Measurements from ENCODE around the gene FGFR3.

The FGFR3 gene

DNA sequence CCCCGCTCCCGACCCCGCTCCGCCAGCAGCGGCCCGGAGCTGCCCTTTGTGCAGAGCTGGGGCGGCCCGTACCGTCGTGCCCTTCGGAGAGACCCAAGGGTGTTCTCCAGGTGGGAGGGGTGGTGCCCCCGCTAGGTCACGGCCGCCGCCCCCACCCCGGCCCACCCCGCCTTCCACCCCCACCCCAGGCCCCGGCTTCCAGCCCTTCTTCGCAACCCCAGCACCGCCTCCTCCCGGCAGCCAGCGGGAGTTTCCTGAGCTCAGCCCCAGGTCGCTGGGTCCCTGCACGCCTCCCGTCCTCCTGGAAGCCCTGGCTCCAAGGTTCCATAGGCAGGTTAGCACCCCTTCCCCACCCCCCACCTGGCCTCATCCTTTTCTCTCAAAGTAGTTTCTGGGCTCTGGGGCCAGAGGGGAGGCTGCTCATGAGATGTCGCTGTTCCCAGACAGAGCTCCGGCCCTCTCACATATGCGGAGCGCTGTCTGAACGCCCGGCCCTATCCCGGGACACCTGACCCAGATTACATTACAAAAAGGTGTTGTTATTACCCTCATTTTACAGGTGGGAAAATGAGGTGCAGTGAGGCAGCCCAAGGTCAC is 25.2 kb upstream of the FGFR3 start:
- Histone ChIP-seq H2BK5ac (ENCODE audit: low read depth, low read length, poor library complexity, severe bottlenecking) (no peak overlapping the region), H2BK120ac (ENCODE audit: low read depth, low read length) (peak overlapping the region; percentile 59), H3K4me3 (ENCODE audit: insufficient read depth in 1 of 2, low read depth in 1 of 2, low read length in 2 of 2) (peak overlapping the region in 1 of 2 experiments; percentile 52), H3K14ac (ENCODE audit: low read length in 2 of 2) (no peak overlapping the region), H2BK15ac (ENCODE audit: low read depth, poor library complexity, severe bottlenecking) (no peak overlapping the region), H3K79me1 (replicated peaks; ENCODE audit: low read length, poor library complexity, severe bottlenecking) (no peaks in the 10 kb centered on the region), H3K27me3 (ENCODE audit: control insufficient read depth in 1 of 2, insufficient read depth in 1 of 2, low read length in 2 of 2) (peaks cover 3 to 55% of the 10 kb centered on the region in 2 experiments), H2AFZ (ENCODE audit: low read depth, low read length) (no peak overlapping the region), H2AK5ac (ENCODE audit: low read length, severe bottlenecking) (no peak overlapping the region), H3K9me3 (ENCODE audit: control insufficient read depth, low read length) (no peaks in the 10 kb centered on the region), H4K8ac (ENCODE audit: low read length) (peak overlapping the region; percentile 70), H3K18ac (ENCODE audit: low read depth in 1 of 2, low read length in 2 of 2) (no peak overlapping the region), H2BK12ac (ENCODE audit: low read length in 2 of 2) (no peak overlapping the region), H3K23ac (ENCODE audit: low read length in 2 of 2) (no peak overlapping the region), H3K36me3 (ENCODE audit: control insufficient read depth in 1 of 2, insufficient read depth in 2 of 2, low read depth in 1 of 2, low read length in 2 of 2) (no peaks in the 10 kb centered on the region), H4K91ac (ENCODE audit: low read length) (no peak overlapping the region), H3K4me1 (ENCODE audit: control insufficient read depth, insufficient read depth, low read depth, low read length) (peaks cover 53% of the 10 kb centered on the region), H3K4ac (ENCODE audit: low read depth in 1 of 2, low read length in 2 of 2) (no peak overlapping the region), H3K4me2 (ENCODE audit: low read length, poor library complexity, severe bottlenecking) (peak overlapping the region; percentile 64), H3K9ac (ENCODE audit: low read length) (no peak overlapping the region), H3K27ac (ENCODE audit: low read length, poor library complexity, severe bottlenecking) (no peak overlapping the region)
- 21% methylated on average over 16 of the region's 32 CpGs for WGBS
- peak; percentile 52 for DNase-seq

DNA sequence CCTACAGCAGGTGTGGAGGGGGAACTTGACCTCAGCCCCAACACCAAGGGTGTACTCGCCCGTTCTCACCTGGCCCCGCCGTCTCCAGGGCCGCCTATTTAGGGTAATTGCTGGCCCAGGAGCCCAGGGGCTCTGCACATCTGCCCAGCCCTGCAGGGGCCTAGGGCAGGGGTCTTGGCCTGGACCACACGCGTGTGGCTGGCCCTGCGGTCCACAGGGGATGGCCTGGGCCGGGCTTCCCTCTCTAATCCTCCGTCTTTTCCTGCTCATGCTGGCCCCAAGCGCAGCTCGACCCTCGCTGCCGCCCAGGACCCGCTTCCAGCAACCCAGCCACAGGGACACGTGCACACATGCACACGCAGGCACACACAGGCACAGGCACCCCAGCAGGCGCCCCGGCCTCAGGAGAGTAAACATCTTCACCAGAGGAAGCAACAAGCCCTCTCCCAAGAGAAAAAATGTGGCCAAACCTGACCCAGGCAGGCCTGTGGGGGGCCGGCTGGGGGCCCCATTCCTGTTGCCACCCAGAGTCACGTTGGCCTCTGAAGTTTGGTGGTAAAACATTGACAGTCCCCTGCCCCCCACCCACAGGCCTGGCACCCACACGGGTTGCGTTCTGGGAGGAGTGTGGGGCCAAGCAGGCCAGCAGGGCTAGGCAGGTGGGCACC is 24.6 kb upstream of the FGFR3 start:
- 77% methylated on average over 23 of the region's 23 CpGs for WGBS
- no peak overlapping the region for H4K8ac ChIP-seq (ENCODE audit: low read length)

DNA sequence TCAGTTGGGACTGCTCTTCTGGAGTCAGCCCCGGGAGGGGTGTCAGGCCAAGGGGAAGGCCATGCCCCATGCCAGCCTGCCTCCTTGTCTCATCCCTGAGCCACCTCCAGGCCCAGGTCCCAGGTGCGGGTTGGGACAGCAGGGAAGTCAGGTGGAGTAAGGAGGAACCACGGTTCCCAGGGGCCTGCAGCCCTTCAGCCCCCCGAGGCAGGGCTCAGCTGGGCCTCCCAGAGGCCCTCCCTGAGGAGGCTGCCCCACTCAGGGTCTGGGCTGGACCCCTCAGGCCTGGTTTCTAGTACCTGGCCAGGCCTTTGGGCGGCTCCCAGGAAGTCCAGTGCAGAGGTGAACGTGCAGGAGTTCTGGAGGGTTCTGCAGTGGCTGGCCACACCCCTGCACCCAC is 23.4 kb upstream of the FGFR3 start:
- Histone ChIP-seq H2BK15ac (ENCODE audit: low read depth, poor library complexity, severe bottlenecking) (no peak overlapping the region), H3K4ac (ENCODE audit: low read depth in 1 of 2, low read length in 2 of 2) (no peak overlapping the region), H4K91ac (ENCODE audit: low read length) (no peak overlapping the region), H3K79me1 (replicated peaks; ENCODE audit: low read length, poor library complexity, severe bottlenecking) (no peaks in the 10 kb centered on the region), H3K27me3 (ENCODE audit: control insufficient read depth in 1 of 2, insufficient read depth in 1 of 2, low read length in 2 of 2) (peaks cover 3 to 67% of the 10 kb centered on the region in 2 experiments), H2BK120ac (ENCODE audit: low read depth, low read length) (no peak overlapping the region), H3K14ac (ENCODE audit: low read length in 2 of 2) (no peak overlapping the region), H3K9ac (ENCODE audit: low read length) (no peak overlapping the region), H3K27ac (ENCODE audit: low read length, poor library complexity, severe bottlenecking) (no peak overlapping the region), H3K4me1 (ENCODE audit: control insufficient read depth, insufficient read depth, low read depth, low read length) (peaks cover 45% of the 10 kb centered on the region), H3K23ac (ENCODE audit: low read length in 2 of 2) (no peak overlapping the region), H3K4me2 (ENCODE audit: low read length, poor library complexity, severe bottlenecking) (no peak overlapping the region), H4K8ac (ENCODE audit: low read length) (no peak overlapping the region), H3K4me3 (ENCODE audit: insufficient read depth in 1 of 2, low read depth in 1 of 2, low read length in 2 of 2) (no peak overlapping the region), H3K36me3 (ENCODE audit: control insufficient read depth in 1 of 2, insufficient read depth in 2 of 2, low read depth in 1 of 2, low read length in 2 of 2) (no peaks in the 10 kb centered on the region), H2AK5ac (ENCODE audit: low read length, severe bottlenecking) (no peak overlapping the region), H2BK12ac (ENCODE audit: low read length in 2 of 2) (no peak overlapping the region), H3K18ac (ENCODE audit: low read depth in 1 of 2, low read length in 2 of 2) (no peak overlapping the region), H2BK5ac (ENCODE audit: low read depth, low read length, poor library complexity, severe bottlenecking) (no peak overlapping the region), H2AFZ (ENCODE audit: low read depth, low read length) (no peak overlapping the region), H3K9me3 (ENCODE audit: control insufficient read depth, low read length) (no peaks in the 10 kb centered on the region)
- no peak for DNase-seq
- 81% methylated on average over 6 of the region's 6 CpGs for WGBS

More for the DNA sequence above, 24.6 kb upstream of the FGFR3 start:
- Histone ChIP-seq H3K9me3 (ENCODE audit: control insufficient read depth, low read length) (no peaks in the 10 kb centered on the region), H2AK5ac (ENCODE audit: low read length, severe bottlenecking) (no peak overlapping the region), H3K14ac (ENCODE audit: low read length in 2 of 2) (no peak overlapping the region), H4K91ac (ENCODE audit: low read length) (no peak overlapping the region), H2AFZ (ENCODE audit: low read depth, low read length) (no peak overlapping the region), H2BK15ac (ENCODE audit: low read depth, poor library complexity, severe bottlenecking) (no peak overlapping the region), H2BK12ac (ENCODE audit: low read length in 2 of 2) (no peak overlapping the region), H3K4me2 (ENCODE audit: low read length, poor library complexity, severe bottlenecking) (no peak overlapping the region), H3K4me3 (ENCODE audit: insufficient read depth in 1 of 2, low read depth in 1 of 2, low read length in 2 of 2) (no peak overlapping the region), H3K36me3 (ENCODE audit: control insufficient read depth in 1 of 2, insufficient read depth in 2 of 2, low read depth in 1 of 2, low read length in 2 of 2) (no peaks in the 10 kb centered on the region), H2BK120ac (ENCODE audit: low read depth, low read length) (no peak overlapping the region), H3K18ac (ENCODE audit: low read depth in 1 of 2, low read length in 2 of 2) (no peak overlapping the region), H3K4ac (ENCODE audit: low read depth in 1 of 2, low read length in 2 of 2) (no peak overlapping the region), H3K9ac (ENCODE audit: low read length) (no peak overlapping the region), H3K27ac (ENCODE audit: low read length, poor library complexity, severe bottlenecking) (no peak overlapping the region), H3K79me1 (replicated peaks; ENCODE audit: low read length, poor library complexity, severe bottlenecking) (no peaks in the 10 kb centered on the region), H3K4me1 (ENCODE audit: control insufficient read depth, insufficient read depth, low read depth, low read length) (peaks cover 52% of the 10 kb centered on the region), H3K23ac (ENCODE audit: low read length in 2 of 2) (no peak overlapping the region), H3K27me3 (ENCODE audit: control insufficient read depth in 1 of 2, insufficient read depth in 1 of 2, low read length in 2 of 2) (peaks cover 3 to 60% of the 10 kb centered on the region in 2 experiments), H2BK5ac (ENCODE audit: low read depth, low read length, poor library complexity, severe bottlenecking) (no peak overlapping the region)
- no peak for DNase-seq

DNA sequence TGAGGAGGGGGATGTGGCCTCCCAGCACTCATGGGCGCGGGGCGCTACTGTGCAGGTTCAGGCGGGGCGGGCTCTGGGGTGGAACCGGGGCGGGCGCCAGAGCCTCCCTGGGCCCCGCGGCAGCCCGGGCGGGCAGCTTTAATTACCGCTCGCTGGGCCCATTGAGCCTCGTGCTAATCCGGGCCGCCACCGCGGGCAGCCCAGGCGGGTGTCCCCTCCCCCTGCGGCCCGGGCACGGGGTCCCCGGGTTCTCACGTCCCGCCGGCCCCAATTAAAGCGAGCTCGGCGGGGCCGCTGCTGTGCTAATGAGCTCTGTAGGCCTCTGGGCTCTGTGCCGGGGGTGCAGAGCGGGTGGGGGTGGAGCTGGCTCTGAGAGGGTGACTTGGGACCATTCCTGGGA is 22.8 kb upstream of the FGFR3 start:
- no peak overlapping the region for H2BK12ac ChIP-seq (ENCODE audit: low read length in 2 of 2)
- H3K36me3 ChIP-seq (ENCODE audit: control insufficient read depth in 1 of 2, insufficient read depth in 2 of 2, low read depth in 1 of 2, low read length in 2 of 2) = no peaks in the 10 kb centered on the region
- no peak overlapping the region for H3K23ac ChIP-seq (ENCODE audit: low read length in 2 of 2)
- no peak overlapping the region for H2BK120ac ChIP-seq (ENCODE audit: low read depth, low read length)
- no peak overlapping the region for H4K91ac ChIP-seq (ENCODE audit: low read length)
- H3K14ac ChIP-seq (ENCODE audit: low read length in 2 of 2) = no peak overlapping the region
- no peaks in the 10 kb centered on the region for H3K9me3 ChIP-seq (ENCODE audit: control insufficient read depth, low read length)
- H3K18ac ChIP-seq (ENCODE audit: low read depth in 1 of 2, low read length in 2 of 2) = no peak overlapping the region
- no peaks in the 10 kb centered on the region for H3K79me1 ChIP-seq (replicated peaks; ENCODE audit: low read length, poor library complexity, severe bottlenecking)
- H2AFZ ChIP-seq (ENCODE audit: low read depth, low read length) = no peak overlapping the region
- H4K8ac ChIP-seq (ENCODE audit: low read length) = no peak overlapping the region
- WGBS = 64% methylated on average over 24 of the region's 33 CpGs
- no peak for DNase-seq
- H3K27me3 ChIP-seq (ENCODE audit: control insufficient read depth in 1 of 2, insufficient read depth in 1 of 2, low read length in 2 of 2) = peaks cover 3 to 66% of the 10 kb centered on the region in 2 experiments
- no peak overlapping the region for H2BK5ac ChIP-seq (ENCODE audit: low read depth, low read length, poor library complexity, severe bottlenecking)
- no peak overlapping the region for H3K4ac ChIP-seq (ENCODE audit: low read depth in 1 of 2, low read length in 2 of 2)
- no peak overlapping the region for H3K9ac ChIP-seq (ENCODE audit: low read length)
- H3K27ac ChIP-seq (ENCODE audit: low read length, poor library complexity, severe bottlenecking) = no peak overlapping the region
- no peak overlapping the region for H3K4me3 ChIP-seq (ENCODE audit: insufficient read depth in 1 of 2, low read depth in 1 of 2, low read length in 2 of 2)
- H2BK15ac ChIP-seq (ENCODE audit: low read depth, poor library complexity, severe bottlenecking) = no peak overlapping the region
- no peak overlapping the region for H2AK5ac ChIP-seq (ENCODE audit: low read length, severe bottlenecking)
- peaks cover 45% of the 10 kb centered on the region for H3K4me1 ChIP-seq (ENCODE audit: control insufficient read depth, insufficient read depth, low read depth, low read length)
- no peak overlapping the region for H3K4me2 ChIP-seq (ENCODE audit: low read length, poor library complexity, severe bottlenecking)
